Nephron (organoid): ENCODE data around the gene CAMKMT.
A peak's percentile ranks its signal among the peaks of the same experiment; 100 is the strongest.

ENCODE experiments used
- H3K27ac Mint-ChIP-seq, 3 experiments: 2 replicates each; pipeline ENCODE4 v1.8.0; 2020; ENCODE audit warnings: mixed read lengths in 3 of 3, mild to moderate bottlenecking in 2 of 3, moderate library complexity in 1 of 3
- H3K27me3 Mint-ChIP-seq: 2 replicates; pipeline ENCODE4 v1.8.0; 2021; ENCODE audit warnings: low read depth, mild to moderate bottlenecking, moderate library complexity, mixed read lengths
- H3K36me3 Mint-ChIP-seq: 2 replicates; pipeline ENCODE4 v1.8.0; 2020; ENCODE audit warnings: low read depth, mixed read lengths
- H3K4me1 Mint-ChIP-seq: 2 replicates; pipeline ENCODE4 v1.8.0; 2020; ENCODE audit warnings: mixed read lengths
- H3K4me3 Mint-ChIP-seq, 3 experiments: 2 replicates each; pipeline ENCODE4 v1.8.0; 2020; ENCODE audit warnings: mild to moderate bottlenecking in 3 of 3, mixed read lengths in 3 of 3, moderate library complexity in 2 of 3
- H3K9me3 Mint-ChIP-seq: 2 replicates; pipeline ENCODE4 v1.8.0; 2020; ENCODE audit warnings: mixed read lengths
- CTCF ChIP-seq, 3 experiments: fragments of 200-600 bp; sonication (generic); IDR thresholded peaks; one replicate each; pipeline ENCODE4 v1.5.0; 2021; ENCODE audit warnings: antibody characterized with exemption in 3 of 3; ENCODE audit not compliant: unreplicated experiment in 3 of 3

Gene CAMKMT

DNA sequence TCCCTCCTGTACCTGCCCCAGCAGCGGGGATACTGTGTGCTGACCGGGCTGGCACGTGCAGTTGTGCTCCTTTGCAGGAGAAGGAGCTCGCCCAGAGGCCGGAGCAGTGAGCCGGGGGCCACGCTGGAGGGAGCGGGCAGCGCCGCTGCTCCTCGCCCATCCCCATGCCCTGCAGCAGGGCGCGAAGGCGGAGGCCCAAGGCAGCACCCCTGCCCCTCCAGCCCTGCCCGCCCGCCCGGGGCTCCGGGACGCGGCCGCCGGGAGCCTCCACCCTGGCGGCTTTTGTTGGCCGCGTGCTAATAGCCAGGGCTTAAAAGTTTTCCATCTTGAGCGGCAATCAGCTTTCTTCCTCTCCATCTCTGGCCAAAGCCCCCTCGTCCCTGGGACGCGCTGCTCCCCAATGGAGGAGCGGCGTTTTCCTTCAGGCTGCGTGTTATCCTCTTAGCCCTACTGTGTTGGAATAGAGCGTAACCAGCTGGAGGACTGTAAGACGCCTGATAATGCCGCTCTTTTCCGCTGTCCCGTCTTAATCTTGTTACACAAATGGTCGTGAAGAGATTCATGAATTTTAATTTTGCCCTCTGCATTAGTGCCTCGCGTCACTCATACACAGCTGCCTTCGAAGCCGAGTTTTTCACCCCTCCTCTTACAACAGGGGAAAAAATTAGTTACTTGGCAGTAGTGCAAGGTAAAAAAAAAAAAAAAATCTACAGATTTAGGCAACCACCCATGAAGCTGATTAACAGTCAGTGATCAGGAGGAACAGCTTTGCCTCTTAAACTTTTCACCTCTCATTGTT lies 406.9 kb downstream of the CAMKMT start:
- TF ChIP-seq CTCF (IDR thresholded peaks at IDR 0.05; ENCODE audit: unreplicated experiment in 3 of 3): no peak
- peaks cover 6% of the 10 kb centered on the region for H3K4me1 Mint-ChIP-seq

GRCh38 chr2:44769349-44770011 lies 407.7 kb downstream of the CAMKMT start:
- no peaks in the 10 kb centered on the region for H3K36me3 Mint-ChIP-seq
- H3K4me3 Mint-ChIP-seq: no peak overlapping the region
- no peaks in the 10 kb centered on the region for H3K9me3 Mint-ChIP-seq
- TF ChIP-seq CTCF (IDR thresholded peaks at IDR 0.05; ENCODE audit: unreplicated experiment in 3 of 3): no peak
- H3K4me1 Mint-ChIP-seq: peaks cover 6% of the 10 kb centered on the region
- H3K27me3 Mint-ChIP-seq: peaks cover 97% of the 10 kb centered on the region
- H3K27ac Mint-ChIP-seq: no peak overlapping the region

More for the DNA sequence above, 406.9 kb downstream of the CAMKMT start:
- H3K4me3 Mint-ChIP-seq: peak overlapping the region; percentile 15 to 62 (median 50)
- H3K36me3 Mint-ChIP-seq: no peaks in the 10 kb centered on the region
- H3K27ac Mint-ChIP-seq: no peak overlapping the region
- peaks cover 97% of the 10 kb centered on the region for H3K27me3 Mint-ChIP-seq
- no peaks in the 10 kb centered on the region for H3K9me3 Mint-ChIP-seq

DNA sequence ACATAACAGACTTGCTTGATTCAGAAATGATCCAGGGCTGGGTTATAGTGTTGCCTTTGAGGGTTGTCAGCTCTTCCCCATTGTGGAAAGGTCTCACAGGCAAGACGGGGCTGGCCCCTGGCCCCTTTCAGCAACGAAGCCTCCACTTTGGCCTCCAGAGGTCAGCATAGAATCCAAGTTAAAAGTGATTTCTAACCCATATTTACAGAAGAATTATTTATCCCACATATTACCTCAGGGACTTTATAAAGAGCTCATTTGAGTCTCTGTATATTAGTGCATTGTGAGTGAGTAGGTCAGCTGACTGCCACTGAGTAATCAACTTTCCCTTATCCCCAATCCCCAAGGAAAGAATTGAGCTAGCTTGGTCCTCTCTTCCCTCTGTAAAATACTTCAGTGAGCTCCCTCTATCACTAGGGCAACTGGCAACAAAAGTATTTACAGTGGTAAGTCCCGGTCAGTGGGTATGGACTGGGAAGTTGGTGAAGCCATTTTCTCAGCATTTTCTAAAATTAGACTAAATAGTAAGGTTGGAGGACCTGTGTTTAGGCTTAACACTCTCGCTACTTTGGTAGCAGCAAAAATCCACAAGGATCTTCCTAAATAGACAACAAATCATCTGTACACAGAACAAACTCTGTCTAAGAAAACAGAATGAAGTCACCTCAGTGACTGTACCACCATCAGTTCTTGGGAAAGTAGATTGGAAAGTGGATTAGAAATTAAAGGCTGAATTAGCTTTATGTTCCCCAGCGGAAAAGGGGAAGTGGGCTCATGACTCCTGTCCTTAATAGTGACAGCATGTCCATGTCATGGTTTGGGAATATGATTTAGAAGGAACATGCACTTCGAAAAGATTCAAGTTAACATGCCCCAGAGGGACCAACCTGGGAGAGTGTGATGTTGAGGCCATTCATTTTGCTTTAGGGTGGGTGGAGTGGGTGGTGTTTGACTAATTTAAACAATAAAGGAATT lies 408.8 kb downstream of the CAMKMT start:
- no peaks in the 10 kb centered on the region for H3K9me3 Mint-ChIP-seq
- no peaks in the 10 kb centered on the region for H3K36me3 Mint-ChIP-seq
- peaks cover 6% of the 10 kb centered on the region for H3K4me1 Mint-ChIP-seq
- H3K4me3 Mint-ChIP-seq: no peak overlapping the region
- H3K27me3 Mint-ChIP-seq: peaks cover 97% of the 10 kb centered on the region
- no peak for TF ChIP-seq CTCF (IDR thresholded peaks at IDR 0.05; ENCODE audit: unreplicated experiment in 3 of 3)
- H3K27ac Mint-ChIP-seq: no peak overlapping the region

- no peaks in the 10 kb centered on the region for H3K36me3 Mint-ChIP-seq
- H3K9me3 Mint-ChIP-seq: no peaks in the 10 kb centered on the region
- H3K27me3 Mint-ChIP-seq: peaks cover 93% of the 10 kb centered on the region
- H3K4me3 Mint-ChIP-seq: no peak overlapping the region
- peaks cover 6% of the 10 kb centered on the region for H3K4me1 Mint-ChIP-seq
- no peak for TF ChIP-seq CTCF (IDR thresholded peaks at IDR 0.05; ENCODE audit: unreplicated experiment in 3 of 3)
- H3K27ac Mint-ChIP-seq: no peak overlapping the region
Observed at GRCh38 chr2:44771522-44771921, 409.8 kb downstream of the CAMKMT start.

DNA sequence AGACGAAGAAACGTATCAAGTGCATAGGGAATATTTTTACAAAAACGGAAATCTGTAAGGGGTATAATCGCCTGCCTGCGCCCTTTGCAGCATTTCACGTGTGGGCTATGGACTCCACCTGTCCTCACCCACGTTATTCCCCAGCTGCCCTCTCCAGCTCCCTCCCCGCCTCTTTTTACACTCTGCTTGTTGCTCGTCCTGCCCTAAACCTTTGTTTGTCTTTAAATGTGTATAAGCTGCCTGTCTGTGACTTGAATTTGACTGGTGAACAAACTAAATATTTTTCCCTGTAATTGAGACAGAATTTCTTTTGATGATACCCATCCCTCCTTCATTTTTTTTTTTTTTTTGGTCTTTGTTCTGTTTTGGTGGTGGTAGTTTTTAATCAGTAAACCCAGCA lies 410.4 kb downstream of the CAMKMT start:
- no peaks in the 10 kb centered on the region for H3K9me3 Mint-ChIP-seq
- peaks cover 7% of the 10 kb centered on the region for H3K4me1 Mint-ChIP-seq
- H3K27me3 Mint-ChIP-seq: peaks cover 93% of the 10 kb centered on the region
- no peaks in the 10 kb centered on the region for H3K36me3 Mint-ChIP-seq
- H3K27ac Mint-ChIP-seq: no peak overlapping the region
- TF ChIP-seq CTCF (IDR thresholded peaks at IDR 0.05; ENCODE audit: unreplicated experiment in 3 of 3): no peak
- no peak overlapping the region for H3K4me3 Mint-ChIP-seq
